ENCODE results near the gene LARGE1. TPM values are rescaled to one million over a fixed set of nuclear protein-coding genes. Genes with fewer than 3 reads are reported as not detected.
"Not testable (repeated sequence)": the region's sequence is repeated elsewhere in the genome, so short reads cannot be mapped to it uniquely, and the experiment has no call there.

Gene LARGE1
- total RNA-seq, 4 donors from 2014 or later: 11.8 to 33.2 (median 22.6) TPM

DNA sequence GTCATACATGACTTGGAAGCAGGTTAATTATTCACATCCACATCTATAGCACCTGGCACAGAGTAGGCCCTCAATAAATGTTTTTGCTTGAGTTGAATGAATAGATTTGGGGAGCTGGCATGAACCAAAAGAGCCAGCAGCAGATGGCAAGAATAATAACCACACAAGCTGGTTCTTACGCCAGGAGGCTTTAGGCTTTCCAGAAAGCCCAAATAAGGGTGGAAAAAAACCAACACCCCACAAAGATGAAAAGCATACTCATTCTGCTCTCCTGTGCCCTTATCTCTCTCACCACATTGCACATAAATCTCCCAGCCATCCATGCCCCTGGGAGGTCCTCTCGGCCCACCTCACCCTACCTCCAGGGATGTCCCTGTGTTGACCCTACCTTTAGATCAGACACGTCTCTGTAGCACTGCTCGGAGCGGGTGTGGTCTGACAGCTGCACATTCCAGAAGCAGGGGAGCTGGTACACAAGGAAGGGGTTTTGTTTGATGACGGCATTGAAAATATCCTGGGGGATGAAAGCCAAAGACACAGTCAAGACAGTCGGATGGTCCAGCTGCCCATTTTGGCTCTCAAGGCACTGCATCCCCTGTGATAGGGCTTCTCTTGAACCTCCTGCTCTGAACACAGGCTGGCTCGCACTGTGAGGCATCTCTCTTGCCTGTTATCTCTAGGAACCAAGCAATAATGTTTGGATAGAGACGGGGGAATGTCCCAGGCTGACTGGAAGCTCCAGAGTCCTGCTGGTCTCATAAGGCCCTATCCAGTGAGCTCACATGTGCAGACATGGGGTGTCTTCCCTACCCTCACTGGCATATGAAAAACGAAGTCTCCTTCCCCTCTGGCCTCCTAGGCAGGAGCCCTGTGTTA is 538.5 kb downstream of the LARGE1 start:
- intact Hi-C loops (cut with DNase I; ENCODE audit: low total_unique reads): no loop called here
- 66 to 67% methylated on average over 10 of the region's 10 CpGs for WGBS, 2 donors
- TF ChIP-seq, protein P1, sequence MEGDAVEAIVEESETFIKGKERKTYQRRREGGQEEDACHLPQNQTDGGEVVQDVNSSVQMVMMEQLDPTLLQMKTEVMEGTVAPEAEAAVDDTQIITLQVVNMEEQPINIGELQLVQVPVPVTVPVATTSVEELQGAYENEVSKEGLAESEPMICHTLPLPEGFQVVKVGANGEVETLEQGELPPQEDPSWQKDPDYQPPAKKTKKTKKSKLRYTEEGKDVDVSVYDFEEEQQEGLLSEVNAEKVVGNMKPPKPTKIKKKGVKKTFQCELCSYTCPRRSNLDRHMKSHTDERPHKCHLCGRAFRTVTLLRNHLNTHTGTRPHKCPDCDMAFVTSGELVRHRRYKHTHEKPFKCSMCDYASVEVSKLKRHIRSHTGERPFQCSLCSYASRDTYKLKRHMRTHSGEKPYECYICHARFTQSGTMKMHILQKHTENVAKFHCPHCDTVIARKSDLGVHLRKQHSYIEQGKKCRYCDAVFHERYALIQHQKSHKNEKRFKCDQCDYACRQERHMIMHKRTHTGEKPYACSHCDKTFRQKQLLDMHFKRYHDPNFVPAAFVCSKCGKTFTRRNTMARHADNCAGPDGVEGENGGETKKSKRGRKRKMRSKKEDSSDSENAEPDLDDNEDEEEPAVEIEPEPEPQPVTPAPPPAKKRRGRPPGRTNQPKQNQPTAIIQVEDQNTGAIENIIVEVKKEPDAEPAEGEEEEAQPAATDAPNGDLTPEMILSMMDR (IDR thresholded peaks at IDR 0.05): no peak
- TF ChIP-seq POLR2A (IDR thresholded peaks at IDR 0.05): no peak
- no peak for DNase-seq (ENCODE audit: low spot score in 2 of 2)
- H3K4me3 ChIP-seq (ENCODE audit: low read depth, poor library complexity, severe bottlenecking): no peak overlapping the region

DNA sequence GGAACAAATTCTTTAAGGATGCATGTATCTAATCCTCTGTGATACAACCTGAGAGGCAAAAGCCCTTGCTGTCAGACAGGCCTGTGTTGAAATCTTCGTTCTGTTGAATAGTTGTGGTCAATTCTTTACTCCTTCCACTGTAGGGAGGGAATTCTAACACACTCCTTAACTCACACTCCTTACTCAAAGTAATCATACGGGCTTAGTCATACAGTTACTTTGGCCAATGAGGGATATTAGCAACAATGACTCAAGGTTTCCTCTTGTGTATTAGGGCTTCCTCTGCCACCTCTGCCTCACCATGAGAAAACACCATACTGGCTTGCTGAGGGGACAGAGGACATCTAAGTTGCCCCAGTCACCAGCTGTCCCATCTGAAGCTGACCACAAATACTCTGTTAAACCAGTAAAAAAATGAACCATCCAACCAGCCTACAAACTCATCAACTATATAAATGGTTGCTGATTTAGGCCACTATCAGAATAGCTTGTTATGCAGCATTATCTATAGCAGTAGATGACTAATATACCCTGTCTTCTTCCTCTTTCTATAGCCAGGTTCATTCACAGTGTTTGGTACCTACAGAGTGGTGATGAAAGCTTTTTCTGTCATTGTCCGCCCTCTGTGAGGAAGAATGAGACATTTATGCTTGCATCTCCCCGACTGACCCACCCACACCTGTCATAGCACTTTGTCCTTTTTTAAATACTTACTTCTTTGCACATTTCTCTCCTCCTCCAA is 539.3 kb downstream of the LARGE1 start:
- no peak for DNase-seq (ENCODE audit: low spot score in 2 of 2)
- WGBS, 2 donors: 81 to 85% methylated on average over 4 of the region's 4 CpGs
- H3K4me3 ChIP-seq (ENCODE audit: low read depth, poor library complexity, severe bottlenecking): no peak overlapping the region
- no peak for TF ChIP-seq POLR2A (IDR thresholded peaks at IDR 0.05)
- intact Hi-C loops (cut with DNase I; ENCODE audit: low total_unique reads): no loop called here

DNA sequence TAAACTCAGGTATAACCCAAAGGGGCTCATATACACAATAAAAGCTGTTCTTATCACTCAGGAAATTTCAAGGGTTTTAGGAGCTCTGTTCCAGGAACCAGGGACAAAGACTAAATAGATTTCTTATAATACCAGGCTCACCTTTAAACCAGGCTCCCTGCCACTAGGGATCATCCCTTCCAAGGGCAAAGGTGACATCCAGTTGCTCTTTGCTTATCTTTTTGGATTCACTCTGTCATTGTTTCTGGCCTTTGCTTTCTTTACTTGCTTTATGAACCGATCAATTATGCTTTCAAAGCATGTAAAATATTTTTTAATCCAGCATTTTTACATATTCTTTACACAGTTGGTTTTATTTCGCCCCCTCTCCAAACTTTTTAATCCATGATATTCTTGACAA is 540.4 kb downstream of the LARGE1 start:
- no peak for TF ChIP-seq POLR2A (IDR thresholded peaks at IDR 0.05)
- TF ChIP-seq, protein P1 (IDR thresholded peaks at IDR 0.05): no peak
- intact Hi-C loops (cut with DNase I; ENCODE audit: low total_unique reads): no loop called here
- no peak overlapping the region for H3K4me3 ChIP-seq (ENCODE audit: low read depth, poor library complexity, severe bottlenecking)
- WGBS, 2 donors: 95% methylated on average over 2 of the region's 2 CpGs
- no peak for DNase-seq (ENCODE audit: low spot score in 2 of 2)

DNA sequence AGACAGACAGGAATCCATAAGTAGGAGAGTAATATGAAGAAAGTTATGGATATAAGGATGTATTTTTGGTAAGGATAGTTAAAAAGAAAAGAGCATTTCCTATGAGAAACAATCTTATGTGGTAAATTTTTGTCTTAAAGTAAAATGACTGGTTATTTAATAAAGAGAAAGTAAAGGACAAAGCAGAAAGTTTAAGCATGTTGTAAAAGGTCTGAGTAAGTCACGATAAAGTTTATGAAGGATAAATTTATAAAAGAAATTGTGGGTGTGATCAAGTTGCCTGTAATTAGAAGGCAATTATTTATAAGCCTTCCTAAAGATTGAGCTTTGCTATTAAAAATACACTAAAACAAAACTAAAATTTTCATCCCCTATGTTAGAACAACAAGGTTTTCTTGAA is 547.4 kb downstream of the LARGE1 start:
- TF ChIP-seq, protein P1 (IDR thresholded peaks at IDR 0.05): no peak
- no peak for TF ChIP-seq POLR2A (IDR thresholded peaks at IDR 0.05)
- no peak overlapping the region for H3K4me3 ChIP-seq (ENCODE audit: low read depth, poor library complexity, severe bottlenecking)
- 98 to 100% methylated on average over 1 of the region's 1 CpG for WGBS, 2 donors
- DNase-seq (ENCODE audit: low spot score in 2 of 2): no peak
- intact Hi-C loops (cut with DNase I; ENCODE audit: low total_unique reads): no loop called here

DNA sequence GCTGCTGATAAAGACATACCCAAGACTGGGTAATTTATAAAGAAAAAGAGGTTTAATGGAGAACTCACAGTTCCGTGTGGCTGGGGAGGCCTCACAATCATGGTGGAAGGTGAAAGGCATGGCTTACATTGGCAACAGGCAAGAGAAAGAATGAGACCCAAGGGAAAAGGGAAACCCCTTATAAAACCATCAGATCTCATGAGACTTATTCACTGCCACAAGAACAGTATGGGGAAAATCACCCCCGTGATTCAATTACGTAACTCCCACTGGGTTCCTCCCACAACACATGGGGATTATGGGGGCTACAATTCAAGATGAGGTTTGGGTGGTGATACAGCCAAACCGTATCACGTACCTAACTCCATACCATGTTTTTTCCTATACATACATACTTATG is 557.0 kb downstream of the LARGE1 start:
- WGBS, 2 donors: 96 to 97% methylated on average over 5 of the region's 5 CpGs
- H3K4me3 ChIP-seq (ENCODE audit: low read depth, poor library complexity, severe bottlenecking); DNase-seq (ENCODE audit: low spot score in 2 of 2); intact Hi-C loops (cut with DNase I; ENCODE audit: low total_unique reads): not testable (repeated sequence)

DNA sequence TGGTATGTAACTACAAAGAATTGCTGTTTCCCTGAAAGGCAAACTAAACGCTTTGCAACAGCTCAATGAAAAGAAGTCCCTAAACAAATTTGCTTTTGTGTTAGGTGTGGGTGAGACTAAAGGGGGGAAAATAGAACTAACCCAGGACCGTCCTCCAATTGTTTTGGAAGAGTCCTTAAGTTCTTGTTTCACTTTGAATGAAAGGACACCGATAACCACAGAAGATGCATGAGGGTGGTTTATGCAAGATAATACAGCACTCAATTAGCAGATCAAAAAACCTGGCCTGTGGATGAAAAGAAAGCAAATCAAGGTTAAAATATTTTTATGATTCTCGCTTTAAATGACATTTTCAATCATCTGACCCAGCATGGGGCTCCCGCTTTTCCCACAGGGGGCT is 557.6 kb downstream of the LARGE1 start:
- DNase-seq (ENCODE audit: low spot score in 2 of 2): no peak
- TF ChIP-seq, protein P1 (IDR thresholded peaks at IDR 0.05): no peak
- TF ChIP-seq POLR2A (IDR thresholded peaks at IDR 0.05): no peak
- 86 to 91% methylated on average over 5 of the region's 5 CpGs for WGBS, 2 donors
- H3K4me3 ChIP-seq (ENCODE audit: low read depth, poor library complexity, severe bottlenecking): no peak overlapping the region
- intact Hi-C loops (cut with DNase I; ENCODE audit: low total_unique reads): no loop called here
